Heart left ventricle (tissue), 16 donors: ENCODE results near the gene GLIPR1L1. TPM values are rescaled to one million over a fixed set of nuclear protein-coding genes. Genes with fewer than 3 reads are reported as not detected.

ENCODE experiments used
- ATAC-seq, 4 donors: fragments of 200-7000 bp; cut with Tn5 transposase; one replicate each; pipeline ENCODE4 v1.9.1; 2020 to 2022; ENCODE audit warnings: moderate library complexity in 4 of 4, mild to moderate bottlenecking in 3 of 4, moderate number of reproducible peaks in 1 of 4
- DNase-seq, 5 donors: peaks; one replicate each; pipeline ENCODE4 v3.0.0-alpha.2; 2020
- H3K27ac ChIP-seq, 12 donors: fragments of 200-600 bp; sonication (generic) in 4 of 12; one replicate each; pipeline versions ENCODE4 v1.5.0 to v1.8.0; 2016 to 2022; ENCODE audit warnings: mild to moderate bottlenecking in 2 of 12
- H3K27me3 ChIP-seq, 9 donors: fragments of 200-600 bp; sonication (generic) in 2 of 9; one replicate each; pipeline versions ENCODE4 v1.5.1 to v1.8.0; 2016 to 2022; ENCODE audit warnings: mild to moderate bottlenecking in 3 of 9
- H3K36me3 ChIP-seq, 9 donors: fragments of 200-600 bp; sonication (generic) in 2 of 9; one replicate each; pipeline versions ENCODE4 v1.5.0 to v1.8.0; 2018 to 2022; ENCODE audit warnings: mild to moderate bottlenecking in 2 of 9
- H3K4me1 ChIP-seq, 12 donors: fragments of 200-600 bp; sonication (generic) in 4 of 12; one replicate each; pipeline versions ENCODE4 v1.5.0 to v1.8.0; 2016 to 2022; ENCODE audit warnings: mild to moderate bottlenecking in 3 of 12
- H3K4me3 ChIP-seq, 12 donors: fragments of 200-600 bp; sonication (generic) in 4 of 12; one replicate each; pipeline versions ENCODE4 v1.5.0 to v1.8.0; 2017 to 2022; ENCODE audit warnings: mild to moderate bottlenecking in 9 of 12, moderate library complexity in 4 of 12
- H3K9me3 ChIP-seq, 12 donors: fragments of 200-600 bp; sonication (generic) in 4 of 12; one replicate each; pipeline versions ENCODE4 v1.5.0 to v1.8.0; 2016 to 2022; ENCODE audit warnings: mild to moderate bottlenecking in 1 of 12
- POLR2A ChIP-seq, 2 donors: fragments of 450-650 bp; IDR thresholded peaks; one replicate each; pipeline ENCODE4 v1.6.1; 2017; ENCODE audit warnings: antibody characterized with exemption in 2 of 2, mild to moderate bottlenecking in 2 of 2, moderate library complexity in 2 of 2
- WGBS, 4 donors: extraction: QIAGEN DNeasy Blood & Tissue Kit in 2 of 4; methylation state at CpG; one replicate each; pipeline versions ENCODE4 v1.1.5 to v1.1.7; 2013 to 2018; 5-methylcytosine and 5-hydroxymethylcytosine counted together
- intact Hi-C, 10 donors: fragments of 100-400 bp; cut with DNase I; formaldehyde crosslinking; loops; one replicate each; pipeline versions ENCODE4 v1.11.1 to v1.14.2; 2022
- long read RNA-seq, 3 donors: library from polyadenylated mRNA; unstranded; transcript quantifications; one replicate each; pipeline ENCODE4 v2.0.0, GENCODE V29; 2020 to 2021
- polyA plus RNA-seq, 2 donors: library from polyadenylated mRNA; stranded (reverse); fragments of 200-250 nt; gene quantifications; one replicate each; pipeline ENCODE4 v1.2.3, GENCODE V29; 2013
- total RNA-seq, 9 donors: library from RNA; depleted of rRNA in 2 of 9; stranded (reverse); fragments of >200 nt in 2 of 9; fragmentation: NEBNext Ultra II Directional in 3 of 9; extraction: Animal tissue kit (Norgen Biotek cat#: 25700) in 3 of 9; gene quantifications; one replicate each; pipeline versions ENCODE4 v1.1.0 to v1.2.4, GENCODE V29; 2016 to 2023
- TF ChIP-seq, protein P1 (sequence below), 12 donors: fragments of 200-600 bp; sonication (generic) in 4 of 12; IDR thresholded peaks; one replicate each; pipeline versions ENCODE4 v1.5.0 to v1.8.0; 2018 to 2022; ENCODE audit warnings: antibody characterized with exemption in 12 of 12, mild to moderate bottlenecking in 5 of 12
- donor health status: ischemic (EF 13 %, LVEDD 7.1; RV severe dilation, severe dysfunction).
- donor health status: healthy with polysubstance abuse.
- donor health status: DM: no; HTN: yes; CAD: no.
- donor health status: DM: no; HTN: no; CAD: no.
- donor health status: ischemic (EF 25% LVEDD 6.9; RV normal size, moderate dysfunction).
- donor health status: ischemic (EF 25% LVEDD 5.7; RV mildly dilated, moderate dysfunction).
- donor health status: healthy.
- donor health status: DM: yes; HTN: yes; CAD: no.
- donor health status: ischemic (EF 35%, LVEDD 5.7; RV mildly dilated, moderate dysfunction).
- donor health status: nonischemic (EF 11% LVEDD 7.7; RV severe dilation, severe dysfunction).
- donor health status: DM: yes; HTN: yes; CAD: no.
- donor health status: PGD.
- donor health status: ischemic (EF 29% LVEDD 5.4; RV normal size, mild dysfunction).
- donor health status: nonischemic (EF 23%, LVEDD 6.1; RV moderate dilation, normal function).

The GLIPR1L1 gene, protein sequence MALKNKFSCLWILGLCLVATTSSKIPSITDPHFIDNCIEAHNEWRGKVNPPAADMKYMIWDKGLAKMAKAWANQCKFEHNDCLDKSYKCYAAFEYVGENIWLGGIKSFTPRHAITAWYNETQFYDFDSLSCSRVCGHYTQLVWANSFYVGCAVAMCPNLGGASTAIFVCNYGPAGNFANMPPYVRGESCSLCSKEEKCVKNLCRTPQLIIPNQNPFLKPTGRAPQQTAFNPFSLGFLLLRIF
- total RNA-seq, result not detected
- polyA plus RNA-seq, result not detected
- long read RNA-seq, donor 1, partial matches to known transcripts, result 1 of 1 reads
- long read RNA-seq, donor 1, other reads (novel, unspliced or antisense), result 0 of 1 reads
- long read RNA-seq, donor 2, result 0 reads
- long read RNA-seq, donor 3, partial matches to known transcripts, result 0 of 1 reads
- long read RNA-seq, donor 3, other reads (novel, unspliced or antisense), result 1 of 1 reads

DNA sequence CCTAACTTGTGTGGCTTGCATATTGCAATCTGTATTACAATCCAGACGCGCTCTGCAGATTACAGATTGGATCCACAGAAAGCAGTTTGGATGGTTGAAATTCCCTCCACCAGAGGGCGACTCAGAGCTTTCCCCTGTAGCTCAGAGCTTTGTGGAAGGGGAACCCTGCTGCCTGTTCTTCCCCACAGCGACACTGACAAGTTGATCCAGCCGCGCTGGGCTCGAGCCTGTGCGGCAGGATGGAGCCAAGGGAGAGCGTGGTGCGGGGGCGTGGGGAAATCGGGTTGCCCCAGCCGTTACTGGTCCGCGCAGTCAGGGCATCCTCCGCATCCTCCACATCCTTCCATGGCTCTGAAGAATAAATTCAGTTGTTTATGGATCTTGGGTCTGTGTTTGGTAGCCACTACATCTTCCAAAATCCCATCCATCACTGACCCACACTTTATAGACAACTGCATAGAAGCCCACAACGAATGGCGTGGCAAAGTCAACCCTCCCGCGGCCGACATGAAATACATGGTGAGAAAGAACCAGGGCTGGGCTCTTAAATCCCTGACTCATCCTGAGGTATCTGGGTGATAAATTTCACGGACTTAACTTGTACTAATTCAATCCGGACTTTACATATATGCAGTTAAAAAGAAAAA, at the start of gene GLIPR1L1:
GLIPR1L1 (plus strand) TSS at position 287 of the 647 bp plus-strand sequence; CDS start at position 346, 59 bp downstream.
- Histone ChIP-seq H3K9me3 (peaks cover 0 to 3% (median 0%) of the 10 kb centered on the region in 12 donors), H3K27me3 (no peaks in the 10 kb centered on the region), H3K27ac (peak within 1 kb of the TSS in 3 of 12 donors; percentile 10 to 29 (median 24)), H3K36me3 (no peaks in the 10 kb centered on the region), H3K4me1 (peaks cover 0 to 14% (median 5%) of the 10 kb centered on the region in 12 donors), H3K4me3 (peak within 1 kb of the TSS in 11 of 12 donors; percentile 17 to 59 (median 47))
- no peak for TF ChIP-seq POLR2A (IDR thresholded peaks at IDR 0.05)
- TF ChIP-seq, protein P1, sequence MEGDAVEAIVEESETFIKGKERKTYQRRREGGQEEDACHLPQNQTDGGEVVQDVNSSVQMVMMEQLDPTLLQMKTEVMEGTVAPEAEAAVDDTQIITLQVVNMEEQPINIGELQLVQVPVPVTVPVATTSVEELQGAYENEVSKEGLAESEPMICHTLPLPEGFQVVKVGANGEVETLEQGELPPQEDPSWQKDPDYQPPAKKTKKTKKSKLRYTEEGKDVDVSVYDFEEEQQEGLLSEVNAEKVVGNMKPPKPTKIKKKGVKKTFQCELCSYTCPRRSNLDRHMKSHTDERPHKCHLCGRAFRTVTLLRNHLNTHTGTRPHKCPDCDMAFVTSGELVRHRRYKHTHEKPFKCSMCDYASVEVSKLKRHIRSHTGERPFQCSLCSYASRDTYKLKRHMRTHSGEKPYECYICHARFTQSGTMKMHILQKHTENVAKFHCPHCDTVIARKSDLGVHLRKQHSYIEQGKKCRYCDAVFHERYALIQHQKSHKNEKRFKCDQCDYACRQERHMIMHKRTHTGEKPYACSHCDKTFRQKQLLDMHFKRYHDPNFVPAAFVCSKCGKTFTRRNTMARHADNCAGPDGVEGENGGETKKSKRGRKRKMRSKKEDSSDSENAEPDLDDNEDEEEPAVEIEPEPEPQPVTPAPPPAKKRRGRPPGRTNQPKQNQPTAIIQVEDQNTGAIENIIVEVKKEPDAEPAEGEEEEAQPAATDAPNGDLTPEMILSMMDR (IDR thresholded peaks at IDR 0.05), result peak; percentile 78 to 98 (median 90)
- DNase-seq (peak; percentile 84 to 90 (median 87)), ATAC-seq (peak; percentile 81 to 89 (median 87))
- intact Hi-C loops, result loop anchor here in 8 of 10 donors (1.0 to 10.0 kb wide), 9 partner anchors 50 to 700 kb away; partner anchors contain the start of genes GLIPR1L2 (in 3 of the 8), GLIPR1 (in 2 of the 8) and PHLDA1 (in 1 of the 8)
- 4 to 6% (median 5%) methylated on average over 22 to 23 of the region's 23 CpGs for WGBS, 4 donors

DNA sequence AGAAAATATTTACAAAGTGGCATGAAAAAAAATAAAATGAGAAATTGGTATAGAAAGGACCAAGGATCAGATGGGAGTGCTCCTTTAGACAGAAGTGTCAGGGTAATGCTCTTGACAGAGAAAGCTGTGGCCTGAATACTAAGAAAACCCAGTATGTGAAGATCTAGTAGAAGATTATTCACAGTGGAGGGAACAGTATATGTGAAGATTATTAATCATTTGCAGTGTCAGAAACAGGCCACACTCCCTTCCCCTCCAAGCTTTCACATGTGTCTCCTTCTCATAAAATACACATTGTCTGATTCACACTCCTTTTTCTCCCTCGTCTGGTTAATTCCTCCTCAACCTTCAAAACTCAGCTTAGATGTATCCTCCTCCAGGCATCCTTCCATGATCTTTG, 45.6 kb upstream of the GLIPR1L1 start:
- no peaks in the 10 kb centered on the region for H3K9me3 ChIP-seq
- H3K4me3 ChIP-seq, result no peak overlapping the region
- no peaks in the 10 kb centered on the region for H3K27me3 ChIP-seq
- peaks cover 0 to 3% (median 0%) of the 10 kb centered on the region in 9 donors for H3K36me3 ChIP-seq
- no peak overlapping the region for H3K27ac ChIP-seq
- DNase-seq (no peak), ATAC-seq (no peak)
- TF ChIP-seq, protein P1 (IDR thresholded peaks at IDR 0.05), result no peak
- TF ChIP-seq POLR2A (IDR thresholded peaks at IDR 0.05), result no peak
- no peaks in the 10 kb centered on the region for H3K4me1 ChIP-seq
- 61 to 78% (median 68%) methylated on average over 1 of the region's 1 CpG for WGBS, 4 donors
- intact Hi-C loops, result loop anchor here in 1 of 10 donors (10.0 kb wide), 1 partner anchor 594 kb away; no protein-coding TSS in a partner anchor

DNA sequence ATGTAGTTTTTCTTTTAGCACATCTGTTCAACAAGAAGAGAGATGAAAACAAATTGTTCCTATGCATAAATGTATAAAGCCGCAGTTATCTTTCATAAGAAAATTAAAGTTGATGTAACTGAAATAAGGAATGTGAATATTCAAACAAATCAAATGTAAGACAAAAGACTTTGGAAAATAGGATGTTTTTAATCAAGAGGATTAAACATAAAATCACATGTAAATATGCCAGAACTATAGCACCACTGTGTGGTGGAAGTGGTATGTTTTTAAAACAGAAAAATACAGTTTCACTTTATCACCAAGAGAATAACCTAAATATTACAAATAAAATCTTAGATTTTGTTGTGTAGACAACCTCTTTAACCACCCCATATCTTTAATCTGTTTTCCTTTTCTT, 44.7 kb upstream of the GLIPR1L1 start:
- WGBS, 4 donors, result 82 to 90% (median 83%) methylated on average over 1 of the region's 1 CpG

More for the DNA sequence above, 44.7 kb upstream of the GLIPR1L1 start:
- no peak overlapping the region for H3K27ac ChIP-seq
- no peaks in the 10 kb centered on the region for H3K4me1 ChIP-seq
- no peaks in the 10 kb centered on the region for H3K27me3 ChIP-seq
- DNase-seq (no peak), ATAC-seq (no peak)
- intact Hi-C loops, result loop anchor here in 2 of 10 donors (10.0 kb wide), 2 partner anchors 485 to 595 kb away; no protein-coding TSS in a partner anchor
- H3K36me3 ChIP-seq, result peaks cover 0 to 3% (median 0%) of the 10 kb centered on the region in 9 donors
- H3K9me3 ChIP-seq, result no peaks in the 10 kb centered on the region
- TF ChIP-seq POLR2A (IDR thresholded peaks at IDR 0.05), result no peak
- TF ChIP-seq, protein P1 (IDR thresholded peaks at IDR 0.05), result peak in 3 of 12 donors; percentile 20 to 32 (median 20)
- no peak overlapping the region for H3K4me3 ChIP-seq
